GM12878 (cell line): ENCODE data around the gene SDC1. TPM values are rescaled to one million over a fixed set of nuclear protein-coding genes. Genes with fewer than 3 reads are reported as not detected.

ENCODE experiments used
- ATAC-seq: fragments of 200-7000 bp; cut with Tn5 transposase; 3 replicates; pipeline ENCODE4 v1.9.1; 2020; ENCODE audit warnings: mild to moderate bottlenecking, moderate library complexity
- BruUV-seq: library from RNA; stranded (reverse); fragments of 400-500 nt; replicated peaks from 2 replicates; lab custom pipeline; 2021; lab: Mats Ljungman, UMichigan
- CTCF ChIA-PET: fragments of 300-600 bp; sonication (Branson Sonifier 250); formaldehyde crosslinking; extraction: SDS; loops from one replicate; lab custom pipeline; 2021; ENCODE audit warnings: inconsistent platforms; lab: Yijun Ruan, JAX
- POLR2A ChIA-PET: fragments of 350-600 bp; formaldehyde crosslinking; extraction: SDS; loops from one replicate; lab custom pipeline; 2021; ENCODE audit warnings: inconsistent platforms; lab: Charles Lee
- RAD21 ChIA-PET: fragments of 300-600 bp; sonication (Branson Sonifier 250); formaldehyde crosslinking; loops from one replicate; lab custom pipeline; 2023; ENCODE audit warnings: antibody characterized with exemption; ENCODE audit not compliant: unreplicated experiment; lab: Charles Lee
- SMC1A ChIA-PET: fragments of 300-600 bp; sonication (Branson Sonifier 250); formaldehyde crosslinking; loops from one replicate; lab custom pipeline; 2023; ENCODE audit not compliant: unreplicated experiment, uncharacterized antibody; lab: Charles Lee
- DNase-seq: peaks from one replicate; pipeline ENCODE4 v3.0.0-alpha.2; 2011; ENCODE audit warnings: low read depth, low spot score
- FAIRE-seq: peaks from 3 replicates; lab custom pipeline; 2011; peaks lifted over from hg19 to GRCh38; lab: Jason Lieb, UNC
- H2AFZ ChIP-seq: 2 replicates; pipeline ENCODE4 v1.6.0; 2011; ENCODE audit warnings: low read depth, low read length, control low read depth; ENCODE audit not compliant: control insufficient read depth
- H3K27ac ChIP-seq: 2 replicates; pipeline ENCODE4 v1.5.1; 2011; ENCODE audit warnings: control low read depth; ENCODE audit not compliant: control insufficient read depth, insufficient read depth
- H3K27me3 ChIP-seq, 2 experiments: replicated peaks in 1 of 2; 2 replicates each; pipeline versions ENCODE4 v1.6.0 to v1.6.1; 2011; ENCODE audit warnings: low read length in 1 of 2; ENCODE audit not compliant: control insufficient read depth in 2 of 2, insufficient read depth in 2 of 2
- H3K36me3 ChIP-seq, 2 experiments: 2 replicates each; pipeline ENCODE4 v1.5.1; 2011; ENCODE audit warnings: low read length in 1 of 2; ENCODE audit not compliant: control insufficient read depth in 2 of 2, insufficient read depth in 2 of 2
- H3K4me1 ChIP-seq: 2 replicates; pipeline ENCODE4 v1.6.1; 2011; ENCODE audit warnings: mild to moderate bottlenecking, low read length, moderate library complexity, mixed read lengths; ENCODE audit not compliant: control insufficient read depth, insufficient read depth
- H3K4me2 ChIP-seq: 2 replicates; pipeline ENCODE4 v1.6.0; 2011; ENCODE audit warnings: control low read depth; ENCODE audit not compliant: control insufficient read depth, insufficient read depth
- H3K4me3 ChIP-seq: fragments of 200-600 bp; sonication (generic); 2 replicates; pipeline ENCODE4 v1.5.1; 2016
- H3K79me2 ChIP-seq: 2 replicates; pipeline ENCODE4 v1.6.0; 2011; ENCODE audit warnings: low read length; ENCODE audit not compliant: control insufficient read depth, insufficient read depth
- H3K9ac ChIP-seq: 2 replicates; pipeline ENCODE4 v1.8.0; 2011; ENCODE audit warnings: low read length, control low read depth, mixed read lengths; ENCODE audit not compliant: control insufficient read depth, insufficient read depth
- H3K9me3 ChIP-seq: replicated peaks from 3 replicates; pipeline ENCODE4 v1.5.1; 2011; ENCODE audit warnings: mild to moderate bottlenecking, low read length; ENCODE audit not compliant: control insufficient read depth, insufficient read depth
- H4K20me1 ChIP-seq: 2 replicates; pipeline ENCODE4 v1.6.0; 2011; ENCODE audit not compliant: control insufficient read depth, insufficient read depth
- CBFB ChIP-seq: IDR thresholded peaks from 2 replicates; pipeline ENCODE4 v1.6.1; 2016; ENCODE audit warnings: antibody characterized with exemption, low read depth
- CEBPB ChIP-seq, 2 experiments: fragments of 150-350 bp in 1 of 2; IDR thresholded peaks; 2 replicates each; pipeline ENCODE4 v1.6.1; 2012 to 2014; ENCODE audit warnings: low read depth in 2 of 2, low read length in 2 of 2, borderline replicate concordance in 1 of 2, inconsistent platforms in 1 of 2
- CEBPZ ChIP-seq: fragments of 150-350 bp; IDR thresholded peaks from 2 replicates; pipeline ENCODE4 v1.6.1; 2016; ENCODE audit warnings: low read depth, low read length
- CREM ChIP-seq: IDR thresholded peaks from 2 replicates; pipeline ENCODE4 v1.6.1; 2014; ENCODE audit warnings: antibody characterized with exemption, low read depth
- ETV6 ChIP-seq, 2 experiments: fragments of 450-650 bp in 1 of 2; IDR thresholded peaks in 1 of 2; conservative IDR thresholded peaks in 1 of 2; 2 replicates each; pipeline ENCODE4 v1.6.1; 2014; ENCODE audit warnings: antibody characterized with exemption in 1 of 2, borderline replicate concordance in 1 of 2, low read depth in 1 of 2, mild to moderate bottlenecking in 1 of 2, moderate library complexity in 1 of 2
- EZH2 ChIP-seq: IDR thresholded peaks from 2 replicates; pipeline ENCODE4 v1.6.1; 2012; ENCODE audit warnings: low read depth, mild to moderate bottlenecking, control low read depth, inconsistent platforms, low read length, borderline replicate concordance; ENCODE audit not compliant: control insufficient read depth
- IKZF2 ChIP-seq, 2 experiments: fragments of 450-650 bp; IDR thresholded peaks; 2 replicates each; pipeline ENCODE4 v1.6.1; 2017; ENCODE audit warnings: mild to moderate bottlenecking in 2 of 2, moderate library complexity in 2 of 2
- IRF3 ChIP-seq: fragments of 450-650 bp; IDR thresholded peaks from 2 replicates; pipeline ENCODE4 v1.6.1; 2014; ENCODE audit warnings: mild to moderate bottlenecking
- MXI1 ChIP-seq: fragments of 150-350 bp; IDR thresholded peaks from 2 replicates; pipeline ENCODE4 v1.6.1; 2011; ENCODE audit warnings: low read depth, mild to moderate bottlenecking, inconsistent platforms, low read length, improper control_type of control experiment
- NBN ChIP-seq: fragments of 450-650 bp; IDR thresholded peaks from 2 replicates; pipeline ENCODE4 v1.6.1; 2016
- USF1 ChIP-seq: IDR thresholded peaks from 2 replicates; pipeline ENCODE4 v1.6.1; 2011; ENCODE audit warnings: borderline replicate concordance, low read depth, mild to moderate bottlenecking, moderate library complexity, mixed read lengths, low read length; ENCODE audit not compliant: insufficient read depth; ENCODE audit errors: extremely low read length
- ZZZ3 ChIP-seq: IDR thresholded peaks from 2 replicates; pipeline ENCODE4 v1.6.1; 2011; ENCODE audit warnings: low read depth; ENCODE audit not compliant: control insufficient read depth, insufficient read length
- WGBS: methylation state at CpG from one replicate; pipeline ENCODE4 v1.1.6; 2016; ENCODE audit warnings: low lambda C conversion rate; ENCODE audit not compliant: insufficient replicate concordance, insufficient coverage; ENCODE audit errors: missing lambda C conversion rate; 5-methylcytosine and 5-hydroxymethylcytosine counted together
- in situ Hi-C: fragments of 300-500 bp; cut with MboI; formaldehyde crosslinking; loops from 9 replicates; pipeline ENCODE4 v1.14.3; 2018; ENCODE audit warnings: mixed read lengths
- intact Hi-C: fragments of 100-400 bp; cut with micrococcal nuclease; formaldehyde crosslinking; loops from one replicate; pipeline ENCODE4 v1.14.2; 2022; ENCODE audit not compliant: unreplicated experiment
- polyA plus RNA-seq, 11 experiments: library from polyadenylated mRNA; depleted of rRNA in 4 of 11; unstranded in 6 of 11; stranded (reverse) in 5 of 11; fragments of >200 nt; fragmentation: Nextera tagmentation in 4 of 11; fragmentation: Illumina TruSeq in 1 of 11; extraction: Ambion mirVana in 4 of 11; extraction: Trizol in 1 of 11; gene quantifications; 1 replicate in 1 of 11; 2 replicates in 10 of 11; pipeline versions ENCODE4 v1.2.1 to v1.2.3, GENCODE V29; 2011 to 2016; ENCODE audit warnings: inconsistent platforms in 2 of 11, missing spikeins in 2 of 11, low read depth in 1 of 11
- total RNA-seq, 4 experiments: library from RNA; depleted of rRNA in 3 of 4; stranded (reverse); fragments of >200 nt in 3 of 4; fragmentation: Illumina TruSeq in 1 of 4; extraction: Trizol in 1 of 4; gene quantifications; 2 replicates each; pipeline versions ENCODE4 v1.2.1 to v1.2.3, GENCODE V29; 2013 to 2021
- TF ChIP-seq, protein P1 (sequence below): IDR thresholded peaks from 2 replicates; pipeline ENCODE4 v1.6.1; 2011; ENCODE audit warnings: low read depth, mild to moderate bottlenecking, low read length, moderate library complexity, borderline replicate concordance; ENCODE audit errors: extremely low read depth

Gene SDC1
- total and polyA plus RNA-seq, 10 of the 15 experiments (the other 5 are each of a cell fraction or from before 2014, with no cell fraction given): 0.85 to 36.8 (median 23.7) TPM

- TF ChIP-seq CREM (no peak), NBN (no peak), CBFB (no peak), IRF3 (no peak)
These were observed 47.2 kb downstream of the SDC1 start (continued) for GRCh38 chr2:20177556-20178248.

DNA sequence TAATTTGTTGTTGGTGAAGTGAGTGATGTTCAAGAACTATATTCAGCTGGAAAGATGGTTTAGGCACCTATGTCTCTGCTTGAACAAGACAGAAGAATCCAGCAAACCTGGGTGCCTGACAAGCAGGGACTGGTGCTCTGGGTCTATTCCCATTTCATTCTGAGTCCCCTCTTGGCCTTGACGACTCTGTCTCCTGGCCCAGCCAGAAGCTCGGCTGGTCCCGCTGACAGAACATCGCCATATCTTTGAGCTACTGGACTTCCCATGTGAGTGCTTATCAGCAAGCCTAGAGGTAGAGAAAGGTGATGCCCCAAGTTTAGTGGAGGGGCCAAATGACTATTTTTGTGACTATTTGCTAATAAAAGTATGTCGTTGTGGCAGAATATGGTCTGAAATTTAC, 48.2 kb downstream of the SDC1 start:
- DNase-seq (no peak), ATAC-seq (no peak), FAIRE-seq (no peak)
- SMC1A ChIA-PET: interaction anchor here (1.1 kb wide), 1 partner anchor 41 kb away, joined by 4 read pairs; no protein-coding TSS in a partner anchor
- CTCF ChIA-PET: no interaction called here
- Histone ChIP-seq H3K27me3 (no peaks in the 10 kb centered on the region), H2AFZ (no peak overlapping the region), H3K9me3 (no peaks in the 10 kb centered on the region), H3K4me3 (no peak overlapping the region), H3K4me2 (no peak overlapping the region), H4K20me1 (no peaks in the 10 kb centered on the region), H3K9ac (no peak overlapping the region), H3K27ac (no peak overlapping the region), H3K79me2 (no peaks in the 10 kb centered on the region), H3K36me3 (no peaks in the 10 kb centered on the region), H3K4me1 (no peaks in the 10 kb centered on the region)
- WGBS: 82% methylated on average over 5 of the region's 5 CpGs
- RAD21 ChIA-PET: no interaction called here
- POLR2A ChIA-PET: interaction anchor here (1.2 kb wide), 1 partner anchor 49 kb away, joined by 3 read pairs; no protein-coding TSS in a partner anchor
- BruUV-seq: no TSS peak
- intact Hi-C loops (no loop called here), in situ Hi-C loops (no loop called here)
- no peak for TF ChIP-seq CEBPB (IDR thresholded peaks at IDR 0.05; ENCODE audit: borderline replicate concordance in 1 of 2, low read depth in 2 of 2, low read length in 2 of 2)
- TF ChIP-seq, protein P1, sequence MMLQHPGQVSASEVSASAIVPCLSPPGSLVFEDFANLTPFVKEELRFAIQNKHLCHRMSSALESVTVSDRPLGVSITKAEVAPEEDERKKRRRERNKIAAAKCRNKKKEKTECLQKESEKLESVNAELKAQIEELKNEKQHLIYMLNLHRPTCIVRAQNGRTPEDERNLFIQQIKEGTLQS: no peak
- no peak for TF ChIP-seq ZZZ3
- TF ChIP-seq ETV6 (conservative IDR thresholded peaks at IDR 0.05 in 1 of 2, IDR thresholded peaks at IDR 0.05 in 1 of 2; ENCODE audit: borderline replicate concordance in 1 of 2, low read depth in 1 of 2): no peak
- no peak for TF ChIP-seq IKZF2 (IDR thresholded peaks at IDR 0.05)
- TF ChIP-seq CEBPZ: no peak
- no peak for TF ChIP-seq MXI1
- TF ChIP-seq USF1: no peak
- TF ChIP-seq EZH2: no peak
